Measurements from ENCODE around the gene ZNF8.
"Not testable (repeated sequence)": the region's sequence is repeated elsewhere in the genome, so short reads cannot be mapped to it uniquely, and the experiment has no call there.

ZNF8 gene

DNA sequence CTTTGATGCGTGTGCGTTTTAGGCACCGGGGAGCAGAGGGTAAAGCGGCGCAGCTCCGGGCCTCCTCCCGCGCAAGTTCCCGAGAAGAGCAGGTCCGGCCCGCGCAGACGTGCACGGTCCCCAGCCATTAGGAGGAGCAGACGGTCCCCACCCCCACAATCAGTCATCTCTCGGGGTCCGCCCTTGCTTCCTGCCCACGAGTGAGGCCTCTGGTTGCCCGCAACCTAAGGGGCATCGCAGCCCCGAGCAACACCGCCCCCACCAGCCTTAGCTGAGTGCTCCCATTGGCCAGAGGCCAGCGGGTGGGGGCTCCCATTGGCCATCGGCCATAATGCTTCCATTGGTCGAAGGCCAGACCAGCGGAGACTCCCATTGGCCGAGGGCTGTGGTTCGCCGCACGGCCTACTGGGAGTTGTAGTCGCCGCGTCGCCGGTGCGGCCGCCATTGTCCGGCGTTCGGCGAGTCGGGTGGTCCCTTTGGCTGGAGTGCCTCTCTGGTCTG, at the start of gene ZNF8:
TSS of gene ZNF8 (plus strand) at position 415 of the 501 bp plus-strand sequence. CDS start 127 bp downstream, outside the sequence.
- peak; percentile 93 to 98 for DNase-seq (ENCODE audit: low read depth in 1 of 2, low spot score in 1 of 2)

GRCh38 chr19:58229255-58229639, 49.5 kb upstream of the ZNF8 start:
- peak in 1 of 2 donors; percentile 2 for DNase-seq (ENCODE audit: low read depth in 1 of 2, low spot score in 1 of 2)

GRCh38 chr19:58237324-58237723, 41.4 kb upstream of the ZNF8 start:
- DNase-seq (ENCODE audit: low read depth in 1 of 2, low spot score in 1 of 2) = no peak

GRCh38 chr19:58243351-58243750, 35.4 kb upstream of the ZNF8 start:
- DNase-seq (ENCODE audit: low read depth in 1 of 2, low spot score in 1 of 2) = no peak

DNA sequence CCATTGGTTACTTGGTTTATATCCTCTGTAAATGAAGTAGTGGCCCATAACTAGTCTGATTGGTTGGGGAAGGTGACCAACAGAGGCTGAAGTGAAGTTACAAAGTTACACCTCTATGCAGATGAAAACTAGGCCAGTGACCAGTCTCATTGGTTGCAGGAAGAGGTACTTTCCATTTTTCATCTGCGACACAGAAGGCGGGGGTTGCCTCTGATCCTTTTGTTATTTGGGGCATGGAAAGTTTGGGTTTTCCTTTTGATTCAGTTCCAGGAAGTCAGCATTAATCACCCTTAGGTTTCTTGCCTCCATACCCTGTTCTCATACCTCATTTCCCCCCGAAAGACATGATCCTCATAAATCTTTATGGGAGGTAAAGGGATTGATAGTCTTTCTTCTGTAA, 29.9 kb upstream of the ZNF8 start:
- DNase-seq (ENCODE audit: low read depth in 1 of 2, low spot score in 1 of 2) = no peak

DNA sequence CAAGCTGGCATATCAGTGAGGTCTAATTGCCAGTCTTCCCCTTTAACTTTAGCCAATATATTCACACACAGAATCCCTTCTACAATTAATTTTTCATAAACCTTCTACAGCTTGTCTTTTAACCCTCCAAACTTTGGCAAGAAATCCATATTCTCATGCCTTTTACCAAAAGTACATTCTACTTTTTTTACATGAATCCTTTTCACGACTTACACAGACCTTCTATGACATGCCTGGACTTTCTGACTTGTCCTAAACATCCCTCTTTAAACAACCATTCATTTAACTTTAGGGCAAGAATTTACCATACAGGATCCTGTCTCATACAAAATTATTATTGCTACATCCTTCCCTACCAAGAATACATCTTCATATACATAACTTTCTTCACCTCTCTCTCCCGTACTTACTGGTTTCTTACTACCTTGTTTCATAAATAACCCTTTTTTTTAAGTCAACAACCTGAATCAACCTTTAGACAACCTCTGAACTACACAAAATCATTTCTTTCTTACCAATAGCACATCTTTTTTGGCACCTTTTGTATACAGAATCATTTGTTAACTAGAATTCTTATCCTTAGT, 26.6 kb upstream of the ZNF8 start:
- no peak for DNase-seq (ENCODE audit: low read depth in 1 of 2, low spot score in 1 of 2)

DNA sequence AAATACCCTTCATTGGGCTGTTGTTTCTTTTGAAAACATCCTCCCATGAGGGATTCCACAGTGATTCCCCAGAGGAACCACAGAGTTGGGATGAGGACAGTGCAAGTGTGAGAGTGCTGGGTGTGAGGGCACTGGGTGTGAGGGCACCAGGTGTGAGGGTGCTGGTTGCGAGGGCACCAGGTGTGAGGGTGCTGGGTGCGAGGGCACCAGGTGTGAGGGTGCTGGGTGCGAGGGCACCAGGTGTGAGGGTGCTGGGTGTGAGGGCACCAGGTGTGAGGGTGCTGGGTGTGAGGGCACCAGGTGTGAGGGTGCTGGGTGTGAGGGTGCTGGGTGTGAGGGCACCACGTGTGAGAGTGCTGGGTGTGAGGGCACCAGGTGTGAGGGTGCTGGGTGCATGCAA, 20.5 kb upstream of the ZNF8 start:
- not testable (repeated sequence) for DNase-seq (ENCODE audit: low read depth in 1 of 2, low spot score in 1 of 2)

DNA sequence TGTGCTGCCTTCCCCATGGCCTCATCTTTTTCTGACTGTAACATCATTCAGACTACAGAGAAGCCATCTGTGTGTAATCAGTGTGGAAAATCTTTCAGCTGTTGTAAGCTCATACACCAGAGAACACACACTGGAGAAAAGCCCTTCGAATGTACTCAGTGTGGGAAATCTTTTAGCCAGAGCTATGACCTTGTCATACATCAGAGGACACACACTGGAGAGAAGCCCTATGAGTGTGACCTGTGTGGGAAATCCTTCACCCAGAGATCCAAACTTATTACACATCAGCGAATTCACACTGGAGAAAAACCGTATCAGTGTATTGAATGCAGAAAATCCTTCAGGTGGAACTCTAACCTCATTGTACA, 17.2 kb upstream of the ZNF8 start:
- no peak for DNase-seq (ENCODE audit: low read depth in 1 of 2, low spot score in 1 of 2)

GRCh38 chr19:58261968-58262921, 16.5 kb upstream of the ZNF8 start:
- DNase-seq (ENCODE audit: low read depth in 1 of 2, low spot score in 1 of 2) = no peak

DNA sequence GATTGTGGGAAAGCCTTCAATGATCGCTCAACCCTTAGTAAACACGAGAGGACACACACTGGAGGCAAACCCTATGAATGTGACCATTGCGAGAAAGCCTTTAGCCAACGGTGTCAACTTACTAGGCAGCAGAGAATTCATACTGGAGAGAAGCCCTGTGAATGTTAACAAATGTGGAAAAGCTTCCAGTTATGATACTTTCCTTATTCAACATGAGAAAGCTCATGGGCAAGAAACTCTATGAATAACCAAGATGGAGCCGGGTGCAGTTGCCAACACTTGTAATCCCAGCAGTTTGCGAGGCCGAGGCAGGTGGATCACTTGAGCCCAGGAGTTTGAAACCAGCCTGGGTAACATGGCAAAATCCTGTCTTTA, 15.8 kb upstream of the ZNF8 start:
- no peak for DNase-seq (ENCODE audit: low read depth in 1 of 2, low spot score in 1 of 2)

- no peak for DNase-seq (ENCODE audit: low read depth in 1 of 2, low spot score in 1 of 2)
Observed at GRCh38 chr19:58265100-58265499, 13.7 kb upstream of the ZNF8 start.

DNA sequence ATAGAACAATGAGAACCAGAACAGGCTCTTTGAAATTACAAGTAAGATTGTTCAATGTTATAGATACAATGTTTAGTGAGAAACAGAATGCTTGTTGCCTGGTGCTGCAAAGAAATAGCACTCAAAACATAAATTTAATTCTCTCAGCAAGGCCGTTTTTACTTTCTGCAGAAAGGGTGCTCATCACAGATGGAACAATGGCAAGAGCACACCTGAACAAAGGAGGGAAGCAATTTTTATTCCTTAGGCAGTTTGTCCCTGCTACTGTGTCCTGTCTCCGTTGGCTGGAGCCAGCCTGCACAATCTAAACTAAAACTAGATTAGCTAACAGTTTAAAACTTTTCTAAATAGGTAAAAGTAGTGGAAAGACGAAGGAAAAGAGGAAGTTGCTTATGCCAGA, 10.4 kb upstream of the ZNF8 start:
- no peak for DNase-seq (ENCODE audit: low read depth in 1 of 2, low spot score in 1 of 2)

DNA sequence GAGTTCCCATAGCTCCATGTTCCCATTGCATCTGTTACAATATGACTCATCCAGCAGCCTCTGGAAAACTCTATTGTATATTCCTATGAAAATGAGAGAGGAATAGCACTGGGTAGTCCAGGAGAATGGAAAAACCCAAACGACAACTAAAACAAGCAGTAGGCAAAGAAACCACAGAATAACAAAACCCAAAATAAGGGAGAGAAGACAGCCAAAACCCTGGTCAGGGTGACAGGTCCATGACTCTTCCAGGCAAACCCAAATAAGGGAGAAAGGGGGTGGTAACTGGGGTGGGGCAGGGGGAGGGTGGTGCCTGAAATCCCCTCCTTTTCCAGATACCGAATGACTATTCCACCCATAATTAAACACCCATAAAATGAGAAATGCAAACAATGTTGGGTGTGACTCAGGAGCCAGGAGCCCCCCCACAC, 4.0 kb upstream of the ZNF8 start:
- DNase-seq (ENCODE audit: low read depth in 1 of 2, low spot score in 1 of 2) = no peak

- DNase-seq (ENCODE audit: low read depth in 1 of 2, low spot score in 1 of 2) = no peak
Observed at GRCh38 chr19:58275564-58275963, 3.2 kb upstream of the ZNF8 start.

DNA sequence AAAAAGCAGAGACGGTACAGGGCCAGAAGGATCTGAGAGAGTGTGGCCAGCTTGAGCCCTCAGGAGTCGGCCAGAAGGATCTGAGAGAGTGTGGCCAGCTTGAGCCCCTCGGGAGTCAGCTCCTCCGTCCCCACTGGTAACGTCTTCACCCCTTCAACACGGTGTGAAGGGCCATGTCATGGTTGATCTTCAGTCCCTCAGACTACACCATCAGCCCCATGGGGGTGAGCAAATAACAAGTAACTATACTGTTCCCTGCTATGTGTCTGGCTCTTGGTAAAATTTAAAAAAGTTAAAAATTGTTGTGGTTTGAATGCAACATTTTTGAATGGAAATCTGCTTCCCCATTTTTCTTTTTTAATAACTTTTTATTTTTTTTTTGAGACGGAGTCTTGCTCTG, 1.6 kb upstream of the ZNF8 start:
- no peak for DNase-seq (ENCODE audit: low read depth in 1 of 2, low spot score in 1 of 2)

DNA sequence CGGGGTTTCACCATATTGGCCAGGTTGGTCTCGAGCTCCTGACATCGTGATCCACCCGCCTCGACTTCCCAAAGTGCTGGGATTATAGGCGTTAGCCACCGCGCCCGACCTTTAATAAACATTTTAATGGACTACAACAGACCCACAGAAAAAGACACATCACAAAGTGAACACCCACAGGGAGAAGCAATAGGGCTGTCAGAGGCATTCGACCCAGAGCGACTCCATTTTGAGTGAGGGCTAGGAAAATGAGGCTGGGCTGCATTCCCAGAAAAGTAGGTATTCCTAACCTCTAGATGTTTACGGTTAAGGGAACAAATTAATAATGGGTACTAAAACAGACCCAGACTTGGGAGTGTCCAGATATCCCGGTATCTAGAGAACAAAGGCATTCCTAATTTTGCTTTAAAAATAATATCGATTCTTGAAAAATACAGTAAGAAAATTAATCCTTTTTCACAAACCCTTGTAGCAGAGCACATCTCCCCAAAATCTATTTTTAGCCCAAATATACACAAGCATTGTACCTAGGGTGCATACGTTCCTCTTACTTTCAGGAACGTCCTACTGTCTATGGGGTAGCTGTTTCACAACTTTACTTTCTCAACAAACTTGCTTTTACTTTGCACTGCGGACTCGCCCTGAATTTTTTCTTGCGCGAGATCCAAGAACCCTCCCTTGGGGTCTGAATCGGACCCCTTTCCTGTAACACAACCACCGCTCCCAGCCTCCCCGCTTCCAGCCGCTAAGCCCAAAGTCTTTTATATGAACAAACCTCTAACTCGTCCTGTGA, 811 bp upstream of the ZNF8 start:
- DNase-seq (ENCODE audit: low read depth in 1 of 2, low spot score in 1 of 2) = no peak

DNA sequence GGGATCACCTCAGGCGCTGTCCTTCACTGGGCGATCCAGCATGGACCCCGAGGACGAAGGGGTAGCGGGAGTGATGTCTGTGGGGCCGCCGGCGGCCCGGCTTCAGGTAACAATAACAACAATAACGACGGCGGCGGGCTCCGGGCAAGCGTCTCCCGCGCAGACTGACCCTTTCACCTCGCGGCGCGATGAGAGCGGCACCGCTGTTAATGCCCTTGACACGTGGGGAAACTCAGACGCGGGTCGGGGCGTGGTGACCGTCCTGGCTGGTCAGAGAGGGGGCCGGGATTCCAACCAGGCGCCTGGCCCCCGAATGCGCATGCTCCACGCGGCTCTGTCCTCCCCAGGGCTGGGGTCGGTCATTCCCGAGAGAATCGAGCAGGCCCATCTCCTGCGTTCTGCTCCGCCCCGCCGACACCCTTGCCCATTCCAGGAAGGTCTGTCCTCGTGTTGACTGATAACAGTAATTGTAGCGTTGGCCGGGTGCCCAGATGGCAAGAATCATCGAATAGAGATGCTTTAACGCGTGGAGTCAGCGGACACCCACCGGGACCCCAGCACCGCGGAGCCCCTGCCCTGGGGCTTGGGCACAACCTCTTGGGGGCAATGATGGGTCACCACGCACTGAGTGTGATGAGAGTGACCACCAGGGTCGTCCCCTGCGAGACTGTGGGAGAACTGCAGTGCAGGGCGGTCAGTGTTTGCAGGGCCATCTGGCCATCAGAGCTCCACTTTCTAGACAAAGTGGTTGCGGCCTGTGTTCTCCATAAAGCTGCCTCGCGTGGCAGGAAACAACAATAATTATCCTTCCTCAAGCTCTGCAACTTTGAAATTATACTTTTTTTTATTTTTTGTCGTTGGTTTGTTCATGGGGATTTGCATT, 528 bp downstream of the ZNF8 start:
- peak; percentile 7 to 25 for DNase-seq (ENCODE audit: low read depth in 1 of 2, low spot score in 1 of 2)

DNA sequence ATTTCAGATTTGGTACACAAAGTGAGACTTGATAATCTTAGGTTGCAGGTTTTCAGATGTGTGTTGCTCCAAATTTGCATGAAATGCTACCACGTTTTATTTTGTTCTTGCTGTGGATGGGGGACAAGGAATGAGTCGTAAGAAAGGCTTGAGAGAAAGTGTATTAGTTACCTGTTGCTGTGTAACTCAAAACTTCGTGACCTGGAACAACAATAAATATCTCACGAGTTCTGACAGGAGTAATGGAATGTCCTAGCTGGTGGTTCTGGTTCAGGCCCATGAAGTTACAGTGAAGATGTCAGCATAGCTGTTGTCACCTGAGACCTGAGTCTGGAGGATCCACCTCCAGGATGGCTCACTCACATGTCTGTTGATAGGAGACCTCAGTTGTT, 1.2 kb downstream of the ZNF8 start:
- no peak for DNase-seq (ENCODE audit: low read depth in 1 of 2, low spot score in 1 of 2)

GRCh38 chr19:58284199-58284598, 5.4 kb downstream of the ZNF8 start:
- no peak for DNase-seq (ENCODE audit: low read depth in 1 of 2, low spot score in 1 of 2)

- DNase-seq (ENCODE audit: low read depth in 1 of 2, low spot score in 1 of 2) = no peak
Observed at GRCh38 chr19:58291943-58292342, 13.2 kb downstream of the ZNF8 start.

All from activated T-helper 1 cell treated with anti-CD3 and anti-CD28 coated beads, Interleukin-2, amount 50 U/mL, for 16 hours (primary cell).